HG03575 (cell line): ENCODE results near the gene TRPM4.
"Not testable (repeated sequence)": the region's sequence is repeated elsewhere in the genome, so short reads cannot be mapped to it uniquely, and the experiment has no call there.

Experiments
- ATAC-seq: cut with Tn5 transposase; IDR thresholded peaks from one replicate; pipeline ENCODE4 v1.9.1; 2021; ENCODE audit not compliant: unreplicated experiment, insufficient number of reproducible peaks, low FRiP score; ENCODE audit errors: extremely low read depth

The TRPM4 gene

GRCh38 chr19:49125025-49125731, 32.4 kb upstream of the TRPM4 start:
- no peak for ATAC-seq

- no peak for ATAC-seq
Observed at GRCh38 chr19:49126575-49126974, 31.0 kb upstream of the TRPM4 start.

GRCh38 chr19:49127225-49127624, 30.4 kb upstream of the TRPM4 start:
- ATAC-seq: not testable (repeated sequence)

- ATAC-seq: no peak
Observed at GRCh38 chr19:49127674-49128544, 29.7 kb upstream of the TRPM4 start.

- ATAC-seq: no peak
Observed at GRCh38 chr19:49128545-49129237, 28.9 kb upstream of the TRPM4 start.

GRCh38 chr19:49129238-49129583, 28.4 kb upstream of the TRPM4 start:
- ATAC-seq: no peak

GRCh38 chr19:49130325-49130724, 27.3 kb upstream of the TRPM4 start:
- no peak for ATAC-seq

- ATAC-seq: no peak
Observed at GRCh38 chr19:49132974-49133609, 24.5 kb upstream of the TRPM4 start.

- ATAC-seq: no peak
Observed at GRCh38 chr19:49133621-49134454, 23.8 kb upstream of the TRPM4 start.

- no peak for ATAC-seq
Observed at GRCh38 chr19:49135686-49136085, 21.9 kb upstream of the TRPM4 start.

GRCh38 chr19:49136771-49137171, 20.8 kb upstream of the TRPM4 start:
- no peak for ATAC-seq

- ATAC-seq: no peak
Observed at GRCh38 chr19:49140951-49141350, 16.6 kb upstream of the TRPM4 start.

GRCh38 chr19:49141352-49141751, 16.2 kb upstream of the TRPM4 start:
- no peak for ATAC-seq

GRCh38 chr19:49142866-49143335, 14.7 kb upstream of the TRPM4 start:
- no peak for ATAC-seq

GRCh38 chr19:49145573-49146407, 11.8 kb upstream of the TRPM4 start:
- ATAC-seq: no peak

GRCh38 chr19:49146408-49146770, 11.2 kb upstream of the TRPM4 start:
- ATAC-seq: not testable (repeated sequence)

- no peak for ATAC-seq
Observed at GRCh38 chr19:49148044-49148682, 9.4 kb upstream of the TRPM4 start.
